Activated T-cell treated with anti-CD3 and anti-CD28 coated beads, Interleukin-2, amount 50 U/mL, for 24 hours (primary cell): Measurements from ENCODE around the gene CORO1C.
A peak's percentile ranks its signal among the peaks of the same experiment; 100 is the strongest.

ENCODE experiments used
- DNase-seq: peaks from one replicate; pipeline ENCODE4 v3.0.0-alpha.2; 2020
- H3K27ac Mint-ChIP-seq: 2 replicates; pipeline ENCODE4 v1.8.0; 2020; ENCODE audit warnings: mild to moderate bottlenecking, mixed read lengths
- H3K27me3 Mint-ChIP-seq: 2 replicates; pipeline ENCODE4 v1.8.0; 2020; ENCODE audit warnings: mixed read lengths
- H3K36me3 Mint-ChIP-seq: 2 replicates; pipeline ENCODE4 v1.8.0; 2020; ENCODE audit warnings: low read depth, mixed read lengths
- H3K4me1 Mint-ChIP-seq: 2 replicates; pipeline ENCODE4 v1.8.0; 2020; ENCODE audit warnings: low read depth, mixed read lengths
- H3K4me3 Mint-ChIP-seq: 2 replicates; pipeline ENCODE4 v1.8.0; 2020; ENCODE audit warnings: mild to moderate bottlenecking, moderate library complexity, mixed read lengths
- H3K9me3 Mint-ChIP-seq: 2 replicates; pipeline ENCODE4 v1.8.0; 2020; ENCODE audit warnings: mixed read lengths

The CORO1C gene

DNA sequence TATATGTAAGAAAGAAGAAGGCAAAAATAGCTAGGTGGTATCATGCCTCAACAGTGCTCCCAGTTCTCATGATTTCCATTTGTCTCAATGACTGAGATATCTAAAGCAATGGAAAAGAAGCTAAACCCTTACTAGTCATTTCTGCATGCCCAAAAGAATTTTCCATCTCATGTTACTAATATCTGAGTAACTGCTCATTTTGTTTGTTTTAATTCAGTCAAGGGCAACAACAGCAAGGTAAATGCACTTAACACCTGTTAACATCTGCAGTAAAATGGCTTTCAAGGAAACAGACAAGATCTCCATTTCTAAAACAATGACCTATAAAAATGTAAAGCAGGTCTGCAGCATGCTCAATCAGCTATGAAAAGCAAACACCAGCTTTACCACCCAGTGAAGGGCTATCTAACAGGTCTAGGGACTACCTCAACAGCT lies 78.2 kb downstream of the CORO1C start:
- peaks cover 33% of the 10 kb centered on the region for H3K4me1 Mint-ChIP-seq
- H3K36me3 Mint-ChIP-seq: peaks cover 54% of the 10 kb centered on the region
- H3K27me3 Mint-ChIP-seq: no peaks in the 10 kb centered on the region
- H3K27ac Mint-ChIP-seq: peak overlapping the region; percentile 53
- H3K4me3 Mint-ChIP-seq: no peak overlapping the region
- no peak for DNase-seq
- H3K9me3 Mint-ChIP-seq: no peaks in the 10 kb centered on the region

DNA sequence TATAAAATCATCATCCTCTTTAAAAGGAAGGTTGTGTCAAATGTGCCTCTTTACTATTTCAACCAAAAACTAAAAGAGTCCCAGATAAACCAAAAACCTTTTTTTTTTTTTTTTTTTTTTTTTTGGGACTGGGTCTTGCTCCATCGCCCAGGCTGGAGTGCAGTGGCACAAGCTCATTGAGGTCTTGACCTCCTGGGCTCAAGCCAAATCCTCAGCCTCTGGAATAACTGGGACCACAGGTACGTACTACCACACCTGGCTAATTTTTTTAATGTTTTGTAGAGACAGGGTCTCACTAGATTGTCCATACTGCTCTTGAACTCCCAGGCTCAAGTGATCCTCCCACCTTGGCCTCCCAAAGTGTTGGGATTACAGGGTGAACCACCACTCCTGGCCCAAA lies 81.2 kb downstream of the CORO1C start:
- Mint-ChIP-seq H3K36me3 (peaks cover 60% of the 10 kb centered on the region), H3K9me3 (no peaks in the 10 kb centered on the region), H3K4me1 (peaks cover 60% of the 10 kb centered on the region), H3K4me3 (no peak overlapping the region), H3K27ac (no peak overlapping the region), H3K27me3 (no peaks in the 10 kb centered on the region)
- no peak for DNase-seq

DNA sequence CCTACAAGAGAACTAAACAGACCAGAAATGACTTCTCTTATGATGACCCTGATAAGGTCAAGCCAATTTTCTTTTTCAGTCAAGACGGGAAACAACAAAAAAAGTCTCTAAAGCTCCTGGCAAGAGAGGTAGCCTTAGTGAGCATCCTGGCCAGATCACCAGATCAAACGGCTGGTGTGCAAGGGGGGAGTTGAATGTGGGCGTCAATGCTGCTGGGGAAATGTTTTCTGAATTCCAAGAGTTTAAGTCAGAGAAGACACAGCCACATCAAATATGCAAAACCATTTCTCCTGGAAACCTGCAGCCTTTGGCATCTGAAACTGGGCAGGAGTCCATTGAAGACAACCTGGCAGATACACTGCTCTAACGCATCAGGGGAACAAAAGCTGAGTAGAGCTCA lies 81.6 kb downstream of the CORO1C start:
- Mint-ChIP-seq H3K9me3 (no peaks in the 10 kb centered on the region), H3K27ac (peak overlapping the region; percentile 81), H3K4me3 (no peak overlapping the region), H3K36me3 (peaks cover 65% of the 10 kb centered on the region), H3K4me1 (peaks cover 61% of the 10 kb centered on the region), H3K27me3 (no peaks in the 10 kb centered on the region)
- no peak for DNase-seq

DNA sequence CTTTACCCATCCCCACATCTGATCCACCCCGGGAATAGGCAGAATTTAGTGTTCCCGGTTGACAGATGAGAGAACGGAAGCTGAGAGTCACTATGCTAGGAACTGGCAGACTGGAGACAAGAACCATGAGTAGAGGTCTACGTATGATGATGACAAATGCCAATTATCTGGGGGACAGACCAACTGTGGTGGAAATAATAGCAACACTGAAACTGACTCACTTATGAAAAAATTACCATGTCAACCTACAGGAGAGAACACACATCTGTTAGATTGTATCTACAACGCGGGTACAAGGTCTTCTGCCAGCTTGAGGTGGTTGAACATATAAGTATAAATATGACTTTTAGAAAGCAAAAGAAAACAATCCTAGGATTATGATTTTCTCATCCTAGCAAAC lies 82.2 kb downstream of the CORO1C start:
- Mint-ChIP-seq H3K27me3 (no peaks in the 10 kb centered on the region), H3K4me1 (peaks cover 61% of the 10 kb centered on the region), H3K4me3 (no peak overlapping the region), H3K27ac (peak overlapping the region; percentile 81), H3K36me3 (peaks cover 66% of the 10 kb centered on the region), H3K9me3 (no peaks in the 10 kb centered on the region)
- DNase-seq: no peak

DNA sequence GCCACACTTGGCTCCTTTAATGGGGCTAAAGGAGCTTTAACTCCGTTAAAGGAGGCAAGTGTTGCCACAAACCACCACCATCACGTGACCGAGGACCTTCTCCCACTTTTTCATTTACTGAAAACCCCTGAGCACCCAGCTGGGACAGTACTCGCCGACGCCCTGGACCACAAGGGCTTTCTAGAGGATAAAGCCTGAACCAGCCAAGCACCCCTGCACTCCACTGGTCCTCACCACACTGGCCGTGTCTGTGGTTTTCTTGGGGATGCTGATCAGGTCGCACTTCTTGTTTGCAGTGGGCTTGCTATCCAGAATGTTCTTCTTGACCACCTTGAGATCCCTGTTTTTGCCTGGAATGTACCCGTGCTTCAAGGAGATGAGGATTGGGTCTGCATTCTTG lies 82.9 kb downstream of the CORO1C start:
- H3K27ac Mint-ChIP-seq: peak overlapping the region; percentile 81
- H3K27me3 Mint-ChIP-seq: no peaks in the 10 kb centered on the region
- peaks cover 60% of the 10 kb centered on the region for H3K4me1 Mint-ChIP-seq

DNA sequence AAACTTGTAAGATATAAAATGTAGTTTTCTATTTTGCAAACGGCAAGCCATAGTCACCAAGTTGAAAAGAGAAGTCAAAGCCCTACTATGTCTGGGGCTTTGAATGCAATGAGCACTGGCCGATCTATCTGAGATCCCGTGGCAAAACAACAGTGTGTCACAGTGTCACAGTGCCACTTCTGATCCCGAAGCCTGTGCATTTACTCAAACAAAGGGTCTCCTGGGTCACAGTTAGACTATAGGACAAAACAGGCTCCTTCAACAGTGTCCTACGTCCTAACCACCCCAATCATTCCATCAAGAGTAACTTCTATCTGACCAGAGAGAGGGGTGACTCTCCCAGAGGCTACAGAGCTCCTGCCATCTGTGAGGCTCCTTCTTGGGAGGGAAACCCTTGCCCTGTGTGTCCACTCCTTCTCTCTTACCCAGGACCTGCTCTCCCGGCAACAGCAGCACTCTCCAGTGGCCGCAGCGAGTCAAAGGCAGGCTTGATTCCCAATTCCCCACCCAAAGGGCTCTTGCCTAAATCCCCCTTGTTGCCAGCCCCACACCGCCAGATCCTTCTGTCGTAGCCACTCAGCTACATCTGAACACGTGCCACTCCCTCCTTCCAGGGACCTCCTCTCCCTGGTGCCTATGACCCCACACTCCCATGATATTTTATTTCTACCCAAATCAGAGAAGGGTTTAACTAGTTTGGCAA lies 83.6 kb downstream of the CORO1C start:
- H3K9me3 Mint-ChIP-seq: no peaks in the 10 kb centered on the region
- peaks cover 66% of the 10 kb centered on the region for H3K36me3 Mint-ChIP-seq
- no peak for DNase-seq
- H3K27me3 Mint-ChIP-seq: no peaks in the 10 kb centered on the region
- no peak overlapping the region for H3K27ac Mint-ChIP-seq
- no peak overlapping the region for H3K4me3 Mint-ChIP-seq
- peaks cover 54% of the 10 kb centered on the region for H3K4me1 Mint-ChIP-seq

More for the DNA sequence above, 82.9 kb downstream of the CORO1C start:
- no peak overlapping the region for H3K4me3 Mint-ChIP-seq
- no peaks in the 10 kb centered on the region for H3K9me3 Mint-ChIP-seq
- no peak for DNase-seq
- H3K36me3 Mint-ChIP-seq: peaks cover 66% of the 10 kb centered on the region

DNA sequence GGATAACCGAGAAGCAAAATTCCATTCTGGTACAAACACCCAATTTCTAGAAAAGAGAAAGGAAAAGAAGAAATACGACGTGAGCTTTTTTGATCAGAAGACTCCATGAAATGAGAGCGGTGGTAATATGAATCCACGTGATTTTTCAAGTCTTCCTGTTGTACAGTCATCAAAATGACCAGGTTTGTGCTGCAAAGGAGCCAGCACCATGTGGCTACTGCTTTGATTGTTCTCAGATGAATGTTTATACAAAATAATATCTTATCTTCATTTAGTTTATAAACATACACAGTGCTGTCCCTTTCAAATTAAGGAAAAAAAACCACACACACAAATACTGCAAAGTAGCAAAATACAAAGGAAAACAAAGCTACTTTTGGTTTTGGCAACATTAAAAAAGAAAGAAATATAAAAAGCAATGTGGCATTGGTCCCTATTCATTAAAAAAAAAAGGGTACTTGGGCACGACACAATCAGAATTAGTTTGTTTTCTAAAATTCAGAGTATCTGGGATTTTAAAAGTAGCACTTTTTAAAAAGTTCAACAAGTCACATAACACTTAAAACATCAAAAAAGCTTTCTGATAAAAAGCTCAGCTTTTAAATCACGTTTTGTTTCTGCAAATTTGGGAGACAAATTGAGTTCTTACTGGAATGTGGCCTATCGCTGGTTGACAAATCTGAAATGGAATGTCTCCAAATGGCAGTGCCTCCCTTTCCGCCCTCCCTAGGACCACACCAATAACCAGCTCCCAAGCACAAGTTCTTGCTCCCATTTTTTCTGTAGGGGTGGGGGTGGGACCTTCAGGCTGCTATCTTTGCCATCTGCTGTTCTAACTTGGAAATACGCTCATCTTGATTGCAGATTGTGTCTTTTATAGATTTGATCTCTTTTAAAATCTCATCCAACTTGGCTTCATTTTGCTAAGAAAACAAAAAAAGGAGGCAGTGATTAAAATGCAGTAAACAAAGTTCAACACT lies 84.4 kb downstream of the CORO1C start:
- peaks cover 50% of the 10 kb centered on the region for H3K4me1 Mint-ChIP-seq
- H3K27me3 Mint-ChIP-seq: no peaks in the 10 kb centered on the region

DNA sequence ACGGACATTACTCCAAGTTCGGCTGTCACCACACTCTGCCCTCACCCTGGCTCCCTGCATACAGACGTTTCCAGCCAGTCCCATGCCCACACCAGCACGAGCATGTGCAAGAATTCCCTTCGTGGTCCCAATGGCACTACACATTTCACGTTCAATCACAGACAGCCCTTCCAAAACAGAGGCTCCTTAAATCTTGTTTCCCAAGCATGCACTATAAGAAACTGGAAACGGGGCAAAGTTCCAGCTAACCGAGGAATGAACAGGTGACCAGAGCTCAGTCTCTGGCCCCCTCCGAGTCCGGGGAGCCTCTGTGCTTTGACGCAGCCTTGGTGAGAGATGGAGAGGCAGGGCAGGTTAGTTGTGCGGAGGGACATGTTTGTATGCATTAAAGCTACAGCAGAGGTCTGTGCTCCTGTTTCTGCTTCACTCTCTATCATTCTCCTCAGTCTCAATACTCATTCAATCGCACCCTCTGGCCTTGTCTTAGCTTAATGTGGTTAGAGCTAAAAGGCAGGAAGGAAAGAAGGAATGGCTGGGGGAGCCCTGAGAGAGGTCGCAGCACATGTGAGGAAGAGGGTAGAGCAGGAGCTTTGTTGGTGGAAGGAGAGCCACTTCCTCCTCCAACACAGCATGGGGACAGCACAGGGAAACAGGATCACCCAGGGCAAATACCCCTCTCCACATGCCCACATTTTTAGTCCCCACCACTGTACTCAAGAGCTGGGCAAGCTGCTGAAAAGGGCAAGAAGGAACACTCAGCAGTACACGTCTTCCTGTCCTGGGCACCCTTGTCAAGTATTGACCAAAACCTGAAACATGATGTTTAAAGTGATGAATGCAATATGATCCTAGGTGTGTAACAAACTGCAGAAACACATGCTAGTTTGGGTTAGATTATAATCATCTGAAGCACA lies 85.4 kb downstream of the CORO1C start:
- H3K27me3 Mint-ChIP-seq: no peaks in the 10 kb centered on the region
- no peak for DNase-seq
- no peak overlapping the region for H3K4me3 Mint-ChIP-seq
- peak overlapping the region; percentile 47 for H3K27ac Mint-ChIP-seq
- H3K4me1 Mint-ChIP-seq: peaks cover 44% of the 10 kb centered on the region
- no peaks in the 10 kb centered on the region for H3K9me3 Mint-ChIP-seq
- H3K36me3 Mint-ChIP-seq: peaks cover 51% of the 10 kb centered on the region

More for the DNA sequence above, 84.4 kb downstream of the CORO1C start:
- Mint-ChIP-seq H3K4me3 (no peak overlapping the region), H3K27ac (peak overlapping the region; percentile 47), H3K36me3 (peaks cover 59% of the 10 kb centered on the region), H3K9me3 (no peaks in the 10 kb centered on the region)
- DNase-seq: no peak

DNA sequence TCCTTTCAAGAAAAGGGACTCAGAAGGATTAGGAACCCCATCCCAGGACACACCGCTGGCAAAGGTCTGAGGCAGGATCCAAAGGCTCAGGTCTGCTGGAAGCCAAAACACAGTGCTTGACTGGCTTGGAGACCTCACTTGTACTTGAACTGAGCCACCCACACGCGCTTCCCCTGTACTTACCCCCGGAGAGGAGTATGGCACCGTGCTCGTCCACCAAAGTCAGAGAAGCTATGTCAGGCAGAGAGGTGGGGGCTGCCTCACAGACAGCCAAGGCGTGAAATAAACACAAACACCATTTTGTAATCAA lies 86.6 kb downstream of the CORO1C start:
- peaks cover 51% of the 10 kb centered on the region for H3K4me1 Mint-ChIP-seq
- no peaks in the 10 kb centered on the region for H3K9me3 Mint-ChIP-seq
- DNase-seq: no peak
- no peak overlapping the region for H3K27ac Mint-ChIP-seq
- peaks cover 44% of the 10 kb centered on the region for H3K36me3 Mint-ChIP-seq
- no peaks in the 10 kb centered on the region for H3K27me3 Mint-ChIP-seq
- H3K4me3 Mint-ChIP-seq: no peak overlapping the region

DNA sequence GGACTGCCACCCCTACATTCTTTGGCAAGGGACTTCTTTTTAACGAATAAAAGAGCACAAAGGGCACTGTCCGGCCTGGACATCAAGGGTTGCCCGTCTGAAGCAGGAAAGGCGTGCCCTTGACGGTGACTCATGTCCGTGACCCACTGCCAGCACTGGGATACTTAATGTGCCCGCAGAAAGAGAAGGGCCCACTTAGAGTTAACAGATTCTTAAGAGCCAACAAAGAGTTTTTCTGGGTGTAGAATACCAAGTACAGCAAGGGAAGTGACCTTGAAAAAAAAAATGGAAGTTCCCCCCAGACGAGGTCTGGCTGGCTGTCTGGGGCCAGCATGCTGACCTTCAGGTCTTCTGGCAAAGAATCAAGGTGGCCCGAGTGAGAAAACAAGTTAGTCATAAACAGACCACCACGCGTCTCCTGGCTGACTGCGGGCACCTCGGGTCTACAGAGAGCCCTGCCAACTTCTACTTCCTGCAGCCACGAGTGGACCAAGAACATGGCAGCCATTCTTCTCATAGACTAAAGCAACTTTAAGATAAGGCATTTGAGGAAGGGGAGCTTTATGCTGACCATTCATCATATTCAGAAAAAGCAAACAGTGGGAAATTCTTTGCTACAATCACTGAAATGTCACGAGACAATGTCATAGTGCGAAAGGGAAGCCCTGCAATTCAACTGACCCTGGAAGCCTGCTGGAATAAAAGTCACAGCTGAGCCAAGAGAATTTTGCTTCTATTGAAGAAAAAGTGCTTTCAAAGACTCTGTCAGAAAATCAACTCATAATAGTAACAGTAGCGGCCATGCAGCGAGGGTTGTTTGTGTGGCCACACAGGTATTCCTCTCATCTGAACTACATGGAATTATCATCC lies 87.1 kb downstream of the CORO1C start:
- DNase-seq: no peak
- Mint-ChIP-seq H3K9me3 (no peaks in the 10 kb centered on the region), H3K27me3 (no peaks in the 10 kb centered on the region), H3K36me3 (peaks cover 39% of the 10 kb centered on the region), H3K4me1 (peaks cover 45% of the 10 kb centered on the region), H3K4me3 (no peak overlapping the region), H3K27ac (no peak overlapping the region)

DNA sequence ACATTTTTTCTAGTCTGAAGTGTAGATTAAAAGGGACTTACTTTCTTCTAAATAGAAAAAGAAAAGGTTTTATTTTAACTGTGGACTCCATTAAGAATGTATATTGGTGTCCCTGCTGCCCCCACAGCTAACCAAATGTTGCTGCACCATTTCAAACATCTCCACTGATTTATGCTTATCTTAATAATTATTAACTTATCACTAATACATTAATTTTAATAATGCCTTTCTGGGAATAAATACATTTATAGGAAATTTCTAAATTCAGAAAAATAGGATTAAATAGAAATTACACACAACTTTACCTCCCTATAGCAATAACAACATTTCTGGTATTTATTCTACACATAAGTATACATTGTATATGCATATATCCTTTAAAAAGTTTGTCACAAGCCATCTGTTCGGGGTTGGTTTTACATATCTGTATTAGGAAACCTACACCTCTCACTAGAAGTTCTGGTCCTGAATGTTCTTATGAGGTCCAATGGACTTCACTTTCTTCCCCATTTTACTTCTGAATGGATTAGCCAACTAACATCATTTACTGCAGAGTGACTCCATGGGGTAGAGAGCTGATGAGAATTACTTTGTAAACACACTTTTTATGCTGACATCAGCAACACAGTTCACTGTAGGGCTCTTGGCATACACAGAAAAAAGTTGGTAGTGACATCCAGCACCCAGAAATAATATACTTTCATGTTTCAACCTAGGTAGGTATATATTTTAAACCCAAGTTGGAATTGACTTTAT lies 88.2 kb downstream of the CORO1C start:
- peaks cover 37% of the 10 kb centered on the region for H3K4me1 Mint-ChIP-seq
- H3K9me3 Mint-ChIP-seq: no peaks in the 10 kb centered on the region
- H3K27me3 Mint-ChIP-seq: no peaks in the 10 kb centered on the region
- no peak overlapping the region for H3K27ac Mint-ChIP-seq
- DNase-seq: no peak
- H3K4me3 Mint-ChIP-seq: no peak overlapping the region
- H3K36me3 Mint-ChIP-seq: peaks cover 28% of the 10 kb centered on the region

DNA sequence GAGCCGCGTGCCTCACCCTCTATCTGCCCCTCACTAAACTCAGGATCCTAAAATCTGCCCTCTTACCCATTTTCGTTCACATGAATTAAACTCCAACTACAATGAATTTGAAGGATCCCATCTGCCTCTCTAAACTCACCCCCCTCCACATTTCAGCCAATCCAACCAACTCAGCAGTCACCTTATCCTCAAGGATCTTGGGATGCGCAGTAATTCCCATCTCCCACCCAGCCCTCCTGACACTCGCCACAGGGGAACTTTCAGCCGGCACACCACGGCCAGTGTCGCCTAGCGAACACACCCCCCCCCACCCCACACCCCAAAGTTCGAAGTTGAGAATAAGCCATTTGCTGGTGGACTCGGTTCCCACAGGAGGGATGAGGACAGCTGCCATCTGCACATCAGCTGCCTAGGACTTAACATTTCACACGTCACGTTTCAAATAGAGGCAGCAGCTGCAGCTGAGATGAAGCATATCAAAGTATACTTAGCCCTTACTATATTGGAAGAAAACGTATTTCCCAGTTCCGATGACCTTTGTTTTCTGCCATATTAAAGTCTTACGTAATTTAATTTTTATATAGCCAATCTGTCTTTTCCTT lies 88.9 kb downstream of the CORO1C start:
- no peaks in the 10 kb centered on the region for H3K27me3 Mint-ChIP-seq
- H3K27ac Mint-ChIP-seq: no peak overlapping the region
- peaks cover 35% of the 10 kb centered on the region for H3K4me1 Mint-ChIP-seq
- H3K9me3 Mint-ChIP-seq: no peaks in the 10 kb centered on the region
- DNase-seq: no peak
- H3K36me3 Mint-ChIP-seq: peaks cover 20% of the 10 kb centered on the region
- H3K4me3 Mint-ChIP-seq: no peak overlapping the region
